Measurements from ENCODE around the gene KIAA1217. TPM values are rescaled to one million over a fixed set of nuclear protein-coding genes. Genes with fewer than 3 reads are reported as not detected.

Gene KIAA1217
- total RNA-seq, 1 experiment from 2014 or later: 9.4 TPM

- DNase-seq (ENCODE audit: low spot score): no peak
These were observed 32.6 kb downstream of the KIAA1217 start for GRCh38 chr10:24241536-24242040.

- DNase-seq (ENCODE audit: low spot score): no peak
These were observed 33.6 kb downstream of the KIAA1217 start for GRCh38 chr10:24242562-24242961.

GRCh38 chr10:24246365-24246764 lies 37.4 kb downstream of the KIAA1217 start:
- no peak for DNase-seq (ENCODE audit: low spot score)

GRCh38 chr10:24247841-24248240 lies 38.9 kb downstream of the KIAA1217 start:
- no peak for DNase-seq (ENCODE audit: low spot score)

GRCh38 chr10:24249829-24250415 lies 41.0 kb downstream of the KIAA1217 start:
- DNase-seq (ENCODE audit: low spot score): no peak

GRCh38 chr10:24251547-24251946 lies 42.6 kb downstream of the KIAA1217 start:
- peak; percentile 41 for DNase-seq (ENCODE audit: low spot score)

GRCh38 chr10:24254180-24254579 lies 45.2 kb downstream of the KIAA1217 start:
- DNase-seq (ENCODE audit: low spot score): no peak

GRCh38 chr10:24255115-24255880 lies 46.4 kb downstream of the KIAA1217 start:
- DNase-seq (ENCODE audit: low spot score): peak; percentile 49

- no peak for DNase-seq (ENCODE audit: low spot score)
These were observed 47.0 kb downstream of the KIAA1217 start for GRCh38 chr10:24255881-24256311.

- no peak for DNase-seq (ENCODE audit: low spot score)
These were observed 47.7 kb downstream of the KIAA1217 start for GRCh38 chr10:24256619-24257107.

- no peak for DNase-seq (ENCODE audit: low spot score)
These were observed 48.6 kb downstream of the KIAA1217 start for GRCh38 chr10:24257588-24257987.

GRCh38 chr10:24259365-24260130 lies 50.6 kb downstream of the KIAA1217 start:
- no peak for DNase-seq (ENCODE audit: low spot score)

- DNase-seq (ENCODE audit: low spot score): no peak
These were observed 52.7 kb downstream of the KIAA1217 start for GRCh38 chr10:24261627-24262026.

- no peak for DNase-seq (ENCODE audit: low spot score)
These were observed 54.1 kb downstream of the KIAA1217 start for GRCh38 chr10:24262929-24263590.

GRCh38 chr10:24269476-24269875 lies 60.5 kb downstream of the KIAA1217 start:
- no peak for DNase-seq (ENCODE audit: low spot score)

- no peak for DNase-seq (ENCODE audit: low spot score)
These were observed 63.4 kb downstream of the KIAA1217 start for GRCh38 chr10:24272374-24272773.

- DNase-seq (ENCODE audit: low spot score): no peak
These were observed 68.3 kb downstream of the KIAA1217 start for GRCh38 chr10:24277277-24277676.

- no peak for DNase-seq (ENCODE audit: low spot score)
These were observed 68.8 kb downstream of the KIAA1217 start for GRCh38 chr10:24277771-24278170.

- no peak for DNase-seq (ENCODE audit: low spot score)
These were observed 69.4 kb downstream of the KIAA1217 start for GRCh38 chr10:24278176-24278889.

GRCh38 chr10:24279166-24279565 lies 70.2 kb downstream of the KIAA1217 start:
- DNase-seq (ENCODE audit: low spot score): no peak
